GM19238 (cell line): ENCODE data around the gene ATG12.

ENCODE experiments used
- DNase-seq: peaks from one replicate; pipeline ENCODE4 v3.0.0; 2011; ENCODE audit warnings: low spot score; ENCODE audit not compliant: insufficient read length

Gene ATG12

GRCh38 chr5:115807654-115808052 lies 33.7 kb downstream of the ATG12 start:
- no peak for DNase-seq

DNA sequence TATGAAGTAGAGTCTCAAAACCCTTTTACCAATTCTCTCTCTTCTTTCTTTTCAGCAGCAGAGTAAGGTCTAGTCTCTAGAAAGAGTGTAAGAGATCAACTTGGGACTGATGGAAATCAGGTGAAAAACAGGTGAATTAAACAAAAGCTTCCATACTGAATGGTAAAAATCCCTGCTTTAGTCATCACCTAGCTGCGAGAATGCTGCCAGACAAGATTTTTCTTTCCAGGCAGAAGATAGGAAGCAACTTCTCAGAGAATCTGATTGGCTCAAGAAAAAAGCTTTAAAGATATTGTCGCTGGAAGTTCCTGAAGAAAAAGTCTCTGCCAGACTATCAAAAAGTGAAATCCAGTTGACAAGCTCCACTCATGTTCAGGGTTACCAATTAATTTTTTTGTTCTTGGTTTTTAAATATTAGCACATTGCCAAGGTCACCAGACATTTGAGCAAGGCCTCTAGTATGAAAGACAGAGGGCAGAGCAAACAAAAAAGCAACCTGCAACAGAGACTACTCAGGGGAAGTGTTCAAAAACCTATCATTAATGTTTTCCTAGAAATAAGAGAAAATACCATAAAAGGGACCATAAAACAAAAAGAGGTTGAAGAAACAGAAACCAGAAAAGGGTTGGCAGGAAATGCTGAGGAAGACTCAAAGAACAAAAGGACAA lies 34.2 kb downstream of the ATG12 start:
- DNase-seq: no peak

GRCh38 chr5:115801984-115802383 lies 39.4 kb downstream of the ATG12 start:
- no peak for DNase-seq

GRCh38 chr5:115801152-115801551 lies 40.2 kb downstream of the ATG12 start:
- no peak for DNase-seq

- DNase-seq: no peak
Observed at GRCh38 chr5:115800108-115800507, 41.3 kb downstream of the ATG12 start.

DNA sequence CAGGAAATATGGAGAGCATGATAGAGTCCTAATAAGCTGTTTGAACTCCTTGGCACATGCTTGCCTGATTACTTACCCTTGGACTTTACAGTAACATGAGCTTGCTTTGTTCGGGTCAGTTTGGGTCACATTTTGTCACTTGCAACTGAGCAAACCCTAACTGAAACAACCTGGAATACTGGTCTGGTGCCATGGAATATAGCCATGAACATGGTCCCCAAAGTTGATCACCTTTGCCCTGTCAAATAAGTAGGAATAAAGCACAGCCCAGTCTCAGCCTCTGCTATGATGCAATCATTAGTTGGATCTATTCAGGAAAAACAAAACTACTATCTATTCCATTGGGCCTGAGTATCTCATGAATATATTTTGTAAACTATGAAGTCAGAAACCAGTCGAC lies 43.1 kb downstream of the ATG12 start:
- DNase-seq: no peak

DNA sequence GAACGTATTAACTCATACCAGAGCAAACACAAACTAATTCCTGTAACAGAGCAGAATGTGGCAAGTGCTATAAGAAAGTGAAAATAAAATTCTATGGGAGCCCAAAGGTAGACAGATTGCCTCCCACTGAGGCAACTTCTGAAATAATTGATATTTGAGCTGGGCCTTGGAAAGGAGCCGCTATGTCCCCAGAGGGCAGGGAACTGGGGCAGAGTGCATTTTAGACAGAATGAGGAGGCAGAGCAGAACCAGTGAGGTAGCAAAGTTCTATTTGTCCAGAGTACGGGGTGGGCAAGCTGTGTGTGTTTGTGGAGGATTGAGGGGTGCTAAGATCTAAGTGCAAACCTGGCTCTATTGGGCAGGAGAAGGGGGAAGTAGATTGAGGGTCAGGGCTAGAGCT lies 44.7 kb downstream of the ATG12 start:
- DNase-seq: no peak

DNA sequence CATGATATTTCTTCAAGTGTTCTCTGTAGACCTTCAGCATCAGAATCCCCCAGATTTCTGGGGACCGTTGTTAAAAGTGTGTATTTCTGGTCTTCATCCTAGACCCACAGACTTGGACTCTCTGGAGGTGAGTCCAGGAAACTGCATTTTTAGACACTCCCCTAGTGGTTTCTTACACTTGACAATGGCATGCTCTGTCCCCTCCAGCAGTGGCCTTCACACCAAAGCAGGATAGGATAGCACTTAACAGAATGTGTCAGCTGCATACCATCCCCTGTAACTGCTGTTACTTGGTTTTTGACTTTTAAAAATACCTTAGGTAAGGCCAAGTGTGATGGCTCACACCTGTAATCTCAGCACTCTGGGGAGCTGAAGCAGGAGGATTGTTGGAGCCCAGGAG lies 45.7 kb downstream of the ATG12 start:
- no peak for DNase-seq

DNA sequence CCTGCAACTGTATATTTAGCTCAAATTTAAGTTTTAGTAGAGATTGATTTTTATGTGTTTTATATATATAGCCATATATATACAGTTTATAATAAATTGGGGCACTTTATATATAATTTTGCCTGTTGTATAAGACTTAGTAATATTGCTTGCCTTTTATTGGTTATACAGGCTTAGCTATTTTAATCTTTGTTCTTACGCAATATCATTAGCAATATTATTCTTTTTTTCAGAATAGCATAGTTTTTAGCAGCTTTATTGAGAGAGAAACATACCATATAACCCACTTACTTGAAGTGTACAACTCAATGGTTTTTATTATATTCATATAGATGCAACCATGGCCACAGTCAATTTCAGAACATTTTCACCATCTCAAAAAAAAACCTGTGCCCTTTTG lies 52.9 kb downstream of the ATG12 start:
- no peak for DNase-seq

DNA sequence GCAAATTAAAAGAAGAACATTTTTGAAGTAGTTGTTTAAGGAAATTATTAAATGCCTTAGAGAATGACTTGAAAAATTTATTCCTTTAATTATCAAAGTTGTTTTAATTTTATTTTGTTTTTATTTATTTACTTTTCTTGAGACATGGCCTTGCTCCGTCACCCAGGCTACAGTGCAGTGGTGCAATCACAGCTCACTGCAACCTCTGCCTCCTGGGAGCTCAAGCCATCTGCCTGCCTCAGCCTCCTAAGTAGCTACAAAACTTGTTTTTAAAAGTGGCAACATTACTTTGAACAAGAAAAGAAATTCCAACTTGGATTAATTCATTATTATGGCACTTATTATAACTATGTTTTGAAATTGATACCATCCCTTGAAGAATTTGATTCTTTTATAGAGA lies 53.9 kb downstream of the ATG12 start:
- no peak for DNase-seq

- DNase-seq: no peak
Observed at GRCh38 chr5:115785381-115786065, 55.8 kb downstream of the ATG12 start.

GRCh38 chr5:115778417-115778816 lies 62.9 kb downstream of the ATG12 start:
- DNase-seq: no peak
